Neutrophil (primary cell): ENCODE data around the gene AQP1.

Experiments
- H3K27ac ChIP-seq: fragments of 200-600 bp; sonication (generic); 2 replicates; pipeline ENCODE4 v1.5.1; 2016; ENCODE audit warnings: mild to moderate bottlenecking, moderate library complexity
- H3K27me3 ChIP-seq: fragments of 200-600 bp; sonication (generic); 2 replicates; pipeline ENCODE4 v1.6.0; 2016; ENCODE audit warnings: mild to moderate bottlenecking
- H3K36me3 ChIP-seq: fragments of 200-600 bp; sonication (generic); 2 replicates; pipeline ENCODE4 v1.5.1; 2017
- H3K4me1 ChIP-seq, 2 experiments: fragments of 200-600 bp in 1 of 2; sonication (generic) in 1 of 2; 1 replicate in 1 of 2; 2 replicates in 1 of 2; pipeline versions ENCODE4 v1.5.1 to v1.6.1; 2013 to 2016; ENCODE audit warnings: low read depth in 1 of 2, low read length in 1 of 2, mild to moderate bottlenecking in 1 of 2, moderate library complexity in 1 of 2; ENCODE audit not compliant: control insufficient read depth in 1 of 2, insufficient read depth in 1 of 2
- H3K4me3 ChIP-seq, 2 experiments: fragments of 200-600 bp in 1 of 2; sonication (generic) in 1 of 2; 1 replicate in 1 of 2; 2 replicates in 1 of 2; pipeline ENCODE4 v1.5.1; 2013 to 2016; ENCODE audit warnings: low read depth in 1 of 2, low read length in 1 of 2, mild to moderate bottlenecking in 1 of 2, moderate library complexity in 1 of 2
- H3K9me3 ChIP-seq: fragments of 200-600 bp; sonication (generic); 2 replicates; pipeline ENCODE4 v1.5.1; 2016
- CTCF ChIP-seq: fragments of 200-600 bp; sonication (generic); IDR thresholded peaks from 2 replicates; pipeline ENCODE4 v1.5.1; 2016; ENCODE audit warnings: antibody characterized with exemption

Gene AQP1

GRCh38 chr7:30930621-30931020 lies 19.0 kb downstream of the AQP1 start:
- no peaks in the 10 kb centered on the region for H3K9me3 ChIP-seq
- H3K36me3 ChIP-seq = no peaks in the 10 kb centered on the region
- H3K4me1 ChIP-seq = no peaks in the 10 kb centered on the region
- H3K27ac ChIP-seq = no peak overlapping the region
- no peak overlapping the region for H3K4me3 ChIP-seq
- TF ChIP-seq CTCF = no peak
- H3K27me3 ChIP-seq = no peaks in the 10 kb centered on the region

- no peak overlapping the region for H3K4me3 ChIP-seq
- H3K4me1 ChIP-seq = no peaks in the 10 kb centered on the region
- no peak for TF ChIP-seq CTCF
- no peak overlapping the region for H3K27ac ChIP-seq
- peaks cover 4% of the 10 kb centered on the region for H3K27me3 ChIP-seq
- no peaks in the 10 kb centered on the region for H3K36me3 ChIP-seq
- H3K9me3 ChIP-seq = no peaks in the 10 kb centered on the region
Observed at GRCh38 chr7:30931161-30931928, 19.7 kb downstream of the AQP1 start.

GRCh38 chr7:30931929-30932540 lies 20.4 kb downstream of the AQP1 start:
- peaks cover 11% of the 10 kb centered on the region for H3K27me3 ChIP-seq
- H3K36me3 ChIP-seq = no peaks in the 10 kb centered on the region
- TF ChIP-seq CTCF = no peak
- no peak overlapping the region for H3K27ac ChIP-seq
- H3K9me3 ChIP-seq = no peaks in the 10 kb centered on the region
- H3K4me3 ChIP-seq = no peak overlapping the region
- no peaks in the 10 kb centered on the region for H3K4me1 ChIP-seq

GRCh38 chr7:30932562-30932961 lies 20.9 kb downstream of the AQP1 start:
- no peak for TF ChIP-seq CTCF
- Histone ChIP-seq H3K27ac (no peak overlapping the region), H3K4me1 (no peaks in the 10 kb centered on the region), H3K27me3 (peaks cover 16% of the 10 kb centered on the region), H3K4me3 (no peak overlapping the region), H3K9me3 (no peaks in the 10 kb centered on the region), H3K36me3 (no peaks in the 10 kb centered on the region)

- Histone ChIP-seq H3K9me3 (no peaks in the 10 kb centered on the region), H3K4me1 (no peaks in the 10 kb centered on the region), H3K27ac (no peak overlapping the region), H3K27me3 (peaks cover 24% of the 10 kb centered on the region), H3K4me3 (no peak overlapping the region), H3K36me3 (no peaks in the 10 kb centered on the region)
- no peak for TF ChIP-seq CTCF
Observed at GRCh38 chr7:30933124-30933974, 21.7 kb downstream of the AQP1 start.
